HG02678 (cell line): ENCODE results near the gene GRM8.

Source experiments
- ATAC-seq: cut with Tn5 transposase; IDR thresholded peaks from one replicate; pipeline ENCODE4 v1.9.1; 2021; ENCODE audit warnings: mild to moderate bottlenecking, moderate library complexity; ENCODE audit not compliant: unreplicated experiment

Gene GRM8

DNA sequence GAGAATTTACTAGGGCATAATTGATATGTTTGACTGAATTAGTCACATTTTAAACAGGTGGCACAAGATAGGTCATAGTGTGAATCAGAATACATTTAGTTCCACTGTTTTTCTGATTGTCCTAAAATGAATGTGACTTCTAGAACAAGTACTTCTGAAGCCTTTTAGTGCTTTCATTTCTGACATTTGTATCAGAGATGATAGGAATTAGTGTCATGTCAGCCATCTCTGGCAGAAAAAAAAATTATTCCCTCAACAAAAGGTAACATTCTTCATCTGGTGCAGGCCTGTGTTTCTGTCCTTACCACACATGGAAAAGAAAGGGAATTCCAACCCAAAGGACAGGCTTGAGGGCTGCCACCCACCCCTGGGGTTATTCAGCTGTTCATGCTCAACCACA is 21.3 kb downstream of the GRM8 start:
- no peak for ATAC-seq

DNA sequence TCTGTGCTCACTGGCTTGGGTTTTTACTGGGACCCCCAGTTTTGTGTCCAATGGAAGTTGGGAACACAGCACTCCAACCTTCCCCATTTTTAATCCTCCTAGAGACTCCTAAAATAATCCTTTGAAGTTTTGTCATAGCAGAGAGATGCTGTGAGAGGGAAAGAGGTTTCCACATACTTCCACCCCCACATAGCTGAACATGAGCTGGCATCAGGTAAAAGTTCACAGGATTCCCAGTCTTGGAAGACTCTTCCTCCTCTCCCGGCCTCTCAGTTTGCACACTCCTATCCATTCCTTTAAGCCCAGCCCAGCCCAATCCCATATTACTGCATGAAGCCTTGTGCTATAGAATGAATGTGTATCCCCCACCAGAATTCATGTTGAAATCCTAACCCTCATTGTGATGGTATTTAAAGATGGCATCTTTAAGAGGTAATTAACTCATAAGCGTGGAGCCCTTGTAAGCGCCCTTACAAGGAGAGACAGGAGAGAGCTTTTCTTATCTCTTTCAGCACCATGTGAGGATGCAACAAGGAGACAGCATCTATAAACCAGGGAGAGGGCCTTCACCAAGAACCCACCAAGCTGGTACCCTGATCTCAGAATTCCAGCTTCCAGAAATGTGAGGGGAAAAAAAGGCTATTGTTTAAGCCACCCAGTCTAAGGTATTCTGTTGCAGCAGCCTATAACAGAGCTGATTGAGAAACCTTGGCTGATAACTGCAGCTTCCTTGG is 22.4 kb downstream of the GRM8 start:
- ATAC-seq: no peak

DNA sequence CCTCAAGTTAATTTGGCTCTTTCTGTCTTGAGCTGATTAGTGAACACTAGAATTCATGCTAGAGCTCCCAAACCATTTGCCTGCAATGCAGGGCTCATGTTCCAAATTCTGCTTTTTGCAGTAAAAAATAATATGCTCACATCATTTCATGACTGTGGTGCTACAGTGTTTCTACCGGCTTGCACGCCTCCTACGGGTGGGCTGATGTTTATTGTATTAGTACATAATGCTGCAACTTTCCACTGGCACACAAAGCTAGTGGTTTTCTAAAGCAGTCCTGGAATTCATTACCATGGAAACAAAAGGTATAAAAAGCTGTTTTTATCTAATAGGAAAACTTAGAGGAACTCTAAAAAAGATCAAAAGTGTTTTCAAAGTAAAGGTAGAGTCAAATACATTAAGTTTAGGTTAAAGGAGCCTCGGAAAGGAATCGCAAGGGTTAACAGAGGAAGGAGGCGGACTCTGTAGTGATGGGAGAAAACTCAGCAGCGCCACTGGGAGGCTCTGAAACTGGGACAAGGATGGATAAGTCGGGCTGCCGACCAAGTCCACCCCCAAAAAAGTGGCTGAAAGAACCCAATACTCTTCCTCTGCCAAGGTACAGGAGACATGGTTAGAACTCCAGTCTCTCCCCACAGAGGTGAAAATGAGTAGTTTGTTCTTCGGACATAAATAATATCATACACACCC is 25.9 kb downstream of the GRM8 start:
- ATAC-seq: no peak

DNA sequence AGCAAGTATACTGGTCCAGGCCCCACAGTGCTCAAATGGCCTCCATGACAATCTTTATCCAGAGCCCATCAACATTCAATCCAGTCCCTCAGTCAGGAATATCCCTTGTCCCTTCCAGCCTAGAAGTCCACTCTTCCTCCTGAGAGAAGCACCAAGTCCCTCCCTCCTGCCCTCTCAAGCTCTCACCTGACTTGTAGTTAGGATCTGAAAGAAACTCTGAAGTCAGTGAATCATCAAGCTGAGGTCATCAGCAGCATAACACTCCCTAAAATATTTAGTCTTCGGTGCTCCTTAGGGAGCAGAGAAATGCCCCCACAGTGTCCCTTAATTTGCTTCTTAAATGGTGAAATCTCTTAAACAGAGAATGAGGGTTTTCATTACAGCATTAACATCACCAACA is 31.0 kb downstream of the GRM8 start:
- ATAC-seq: no peak

DNA sequence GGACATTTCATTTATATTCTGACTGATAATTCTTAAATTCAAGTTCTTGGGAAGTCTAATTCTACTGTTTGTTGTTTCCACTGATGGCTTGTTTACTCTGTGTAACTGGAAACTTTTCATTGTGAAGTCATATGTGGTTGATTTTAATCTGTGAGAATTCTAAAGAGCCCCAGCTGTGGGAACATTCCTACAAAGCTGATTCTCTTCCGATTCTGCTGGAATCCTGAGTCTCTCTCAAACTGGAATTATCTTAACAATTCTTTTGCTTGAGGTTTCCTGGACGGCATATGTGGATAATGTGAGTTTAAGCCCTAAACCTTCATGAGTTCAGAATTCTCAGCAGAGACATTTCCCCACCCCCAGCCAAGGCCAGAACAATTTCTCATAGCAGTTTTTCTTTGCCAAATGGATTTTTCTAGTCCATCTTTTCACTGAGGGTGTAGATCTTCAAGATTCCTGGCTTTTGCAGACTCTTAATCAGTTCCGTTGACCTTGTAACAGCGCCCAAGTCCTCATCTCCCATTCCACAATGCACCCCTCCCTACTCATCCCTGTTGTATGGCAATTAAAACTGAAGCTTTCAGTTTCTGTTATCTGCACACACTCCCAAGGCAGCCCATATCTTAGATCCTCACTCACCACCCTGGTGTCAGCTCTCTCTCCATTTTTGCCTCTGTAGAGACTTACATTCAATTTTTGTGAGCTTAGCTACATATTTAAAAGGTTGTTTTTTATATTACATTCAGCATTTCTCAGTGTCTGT is 37.6 kb downstream of the GRM8 start:
- no peak for ATAC-seq

DNA sequence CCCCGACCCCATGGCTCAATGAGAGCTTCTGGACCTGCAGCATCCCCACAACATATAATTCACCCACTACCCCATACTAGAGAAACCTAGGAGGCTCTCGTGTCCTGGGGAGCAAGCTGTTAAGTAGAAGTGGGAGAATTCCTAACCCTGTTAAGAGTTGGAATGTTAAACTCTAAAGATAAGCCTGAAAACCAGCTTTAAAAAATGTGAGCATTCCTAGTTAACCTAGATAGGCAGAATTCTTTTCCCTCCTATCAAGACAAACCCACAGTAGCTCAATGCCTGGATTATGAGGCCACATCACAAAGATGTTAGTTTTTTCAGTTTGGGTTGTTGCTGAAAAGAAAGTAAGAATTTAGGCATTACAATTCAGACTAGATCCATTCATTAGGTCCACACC is 42.9 kb downstream of the GRM8 start:
- ATAC-seq: no peak

DNA sequence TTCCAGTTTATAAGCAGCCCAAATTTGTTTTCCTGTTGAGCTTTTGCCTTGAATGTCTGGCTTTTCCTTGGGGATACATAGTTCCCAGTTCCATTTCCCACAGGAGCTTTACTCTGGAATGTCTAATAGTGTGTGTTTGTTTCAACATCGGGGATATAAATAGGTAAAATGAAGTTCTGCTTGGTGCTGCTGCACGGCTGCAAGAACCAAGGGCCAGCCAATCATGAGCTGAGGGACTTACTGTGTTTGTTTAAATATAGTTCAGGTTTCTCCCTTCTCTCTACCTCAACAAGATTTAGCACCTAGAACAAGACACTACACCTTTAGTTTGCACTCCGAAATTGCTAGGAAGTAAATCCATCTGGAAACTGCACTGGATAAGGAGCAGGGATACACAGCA is 43.9 kb downstream of the GRM8 start:
- ATAC-seq: no peak

GRCh38 chr7:127208351-127208750 is 44.4 kb downstream of the GRM8 start:
- ATAC-seq: no peak

GRCh38 chr7:127207806-127208205 is 44.9 kb downstream of the GRM8 start:
- ATAC-seq: no peak

- ATAC-seq: no peak
Measured at GRCh38 chr7:127207230-127207629, 45.5 kb downstream of the GRM8 start.

DNA sequence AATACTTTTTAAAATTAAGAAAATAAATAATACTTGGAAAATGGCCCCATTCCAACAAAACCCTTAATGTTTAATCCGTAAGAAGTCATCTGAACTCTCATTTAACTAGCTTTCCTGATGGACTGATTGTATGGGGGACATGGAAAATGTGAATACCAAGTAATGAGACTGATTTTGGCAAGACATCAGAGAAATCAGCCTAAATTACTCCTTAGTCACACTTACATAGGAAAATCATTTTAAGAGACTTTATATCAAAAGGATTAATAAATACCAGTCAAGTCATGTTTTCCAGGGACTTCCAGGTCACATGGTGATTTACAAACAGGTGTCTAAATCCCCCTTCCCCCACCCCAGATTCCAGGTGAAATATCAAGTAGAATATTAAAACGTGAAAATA is 58.2 kb downstream of the GRM8 start:
- ATAC-seq: no peak

GRCh38 chr7:127189886-127190285 is 62.9 kb downstream of the GRM8 start:
- ATAC-seq: no peak

GRCh38 chr7:127189074-127189473 is 63.7 kb downstream of the GRM8 start:
- no peak for ATAC-seq

DNA sequence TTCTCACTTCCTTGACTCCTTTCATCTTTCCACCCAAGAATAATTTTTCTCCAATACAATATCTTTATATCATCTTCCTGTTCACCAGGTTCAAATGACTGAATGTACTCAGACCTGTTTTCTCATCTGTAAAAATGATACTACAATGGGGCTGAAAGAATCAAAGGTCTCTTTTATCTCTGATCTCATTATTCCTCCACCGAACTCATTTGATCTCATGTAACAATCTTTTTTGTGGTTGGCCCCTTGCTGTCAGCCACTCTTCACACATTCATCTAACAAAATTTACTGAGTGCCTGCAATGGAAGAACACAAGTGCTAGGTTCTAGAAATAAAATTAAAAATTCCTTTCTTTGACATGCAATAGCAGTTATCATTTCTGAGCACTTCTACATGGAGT is 65.0 kb downstream of the GRM8 start:
- no peak for ATAC-seq

GRCh38 chr7:127186686-127187085 is 66.1 kb downstream of the GRM8 start:
- no peak for ATAC-seq

DNA sequence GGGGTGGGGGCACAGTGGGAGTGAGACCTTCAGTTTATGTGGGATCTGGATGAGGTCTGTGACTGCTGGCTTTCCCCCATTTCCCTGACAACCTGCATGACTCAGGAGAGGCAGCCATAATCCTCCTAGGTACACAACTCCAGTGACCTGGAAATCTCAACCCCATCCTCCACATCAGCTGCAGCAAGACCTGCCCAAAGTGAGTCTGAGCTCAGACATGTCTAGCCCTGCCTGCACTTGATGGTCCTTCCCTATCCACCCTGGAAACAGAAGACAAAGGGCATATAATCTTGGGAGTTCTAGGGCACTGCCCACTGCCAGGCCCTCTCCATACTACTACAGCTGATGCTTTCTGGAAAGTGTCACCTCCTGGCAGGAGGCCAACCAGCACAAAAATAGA is 75.6 kb downstream of the GRM8 start:
- ATAC-seq: no peak

DNA sequence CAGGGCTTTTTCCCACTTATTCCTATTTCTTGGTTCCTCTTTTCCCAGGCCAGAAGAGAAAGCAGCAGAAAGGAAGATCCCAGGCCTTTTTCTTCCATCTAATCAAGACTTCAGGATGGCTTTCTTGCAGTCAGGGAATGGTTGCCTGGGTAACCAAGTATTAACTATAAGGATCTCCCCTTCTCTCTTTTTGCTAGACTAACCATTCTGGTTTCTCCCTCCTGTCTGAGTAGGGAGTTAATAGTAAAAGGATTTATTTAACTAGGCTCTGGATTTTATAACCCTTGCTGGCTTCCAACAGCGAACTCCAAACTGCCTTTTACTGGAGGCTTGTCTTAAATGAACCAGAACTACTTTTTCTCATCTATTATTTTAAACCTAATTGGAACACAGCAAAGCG is 90.4 kb downstream of the GRM8 start:
- ATAC-seq: no peak

DNA sequence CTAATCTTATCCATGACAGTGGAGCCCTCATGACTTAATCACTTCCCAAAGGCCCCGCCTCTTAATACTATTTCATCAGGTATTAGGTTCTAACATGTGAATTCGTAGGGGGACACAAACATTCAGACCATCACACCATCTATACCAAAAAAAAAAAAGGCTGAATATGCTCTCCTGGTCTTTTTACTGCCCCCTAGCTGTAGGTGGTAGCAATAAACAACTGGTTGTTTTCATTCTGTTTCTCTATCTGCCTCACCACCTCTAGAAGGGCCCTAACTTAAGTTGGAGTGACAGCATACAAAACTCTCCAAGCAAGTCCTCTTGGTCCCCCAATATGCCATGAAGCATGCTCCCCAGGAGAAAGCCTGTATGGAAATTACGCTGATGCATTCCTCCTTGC is 94.1 kb downstream of the GRM8 start:
- no peak for ATAC-seq

DNA sequence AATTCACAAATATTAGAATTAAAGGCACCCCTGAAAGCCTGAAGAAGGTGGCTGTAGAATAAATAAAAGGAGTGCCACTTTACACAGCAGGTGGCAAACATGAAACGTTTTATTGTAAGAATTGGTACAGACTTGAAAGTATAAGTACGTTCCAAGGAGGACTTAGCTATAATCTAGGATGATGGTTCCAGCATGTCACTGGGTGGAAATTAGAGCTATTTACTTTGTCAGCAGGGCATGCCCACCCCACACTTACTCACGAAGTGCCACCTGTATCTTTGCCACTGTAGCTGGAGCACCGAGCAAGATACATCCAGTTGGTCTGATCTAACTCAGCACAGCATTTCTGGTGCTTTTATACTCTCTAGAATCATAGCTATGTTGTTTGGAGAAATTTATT is 97.8 kb downstream of the GRM8 start:
- ATAC-seq: no peak

GRCh38 chr7:127154101-127154500 is 98.6 kb downstream of the GRM8 start:
- no peak for ATAC-seq

DNA sequence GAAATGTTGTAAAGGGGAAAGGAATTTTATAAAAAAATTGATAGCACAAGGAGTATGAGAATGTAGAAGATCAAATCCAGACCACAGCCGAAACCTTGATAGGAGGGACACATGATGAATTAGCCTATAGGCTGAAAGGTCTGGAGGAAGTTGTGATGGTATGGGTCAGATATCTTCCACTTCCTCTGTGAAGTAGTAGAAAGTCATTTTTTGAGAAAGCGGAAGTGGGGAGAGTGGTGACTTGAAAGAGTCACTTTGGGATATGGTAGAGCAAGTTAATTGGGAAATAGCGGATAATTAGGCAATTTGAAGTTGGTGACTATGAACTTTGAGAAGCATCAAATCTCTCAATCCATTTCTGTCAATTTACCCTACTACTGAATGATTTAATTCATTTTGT is 99.4 kb downstream of the GRM8 start:
- ATAC-seq: no peak

DNA sequence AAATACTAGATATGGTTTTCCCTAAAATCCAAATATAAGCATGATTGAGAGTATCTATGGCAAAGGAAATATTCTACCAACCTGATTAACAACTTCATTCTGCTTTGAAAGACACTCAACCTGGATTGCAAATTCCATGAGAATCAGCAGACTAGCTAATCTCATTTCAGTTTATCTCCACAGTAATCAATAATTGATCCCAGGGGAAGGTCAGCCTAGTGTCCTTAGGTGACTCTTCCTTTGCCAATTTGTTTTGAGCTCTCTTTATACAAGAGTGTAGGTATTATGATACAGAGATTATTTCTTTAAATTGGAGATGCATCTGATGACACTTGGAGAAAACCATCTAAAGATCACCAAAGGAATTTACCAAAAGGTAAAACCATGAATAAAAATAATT is 100.3 kb downstream of the GRM8 start:
- ATAC-seq: no peak
